Body of pancreas (tissue), 4 donors: ENCODE measurements around the gene VMAC. TPM values are rescaled to one million over a fixed set of nuclear protein-coding genes. Genes with fewer than 3 reads are reported as not detected.
"Not testable (repeated sequence)": the region's sequence is repeated elsewhere in the genome, so short reads cannot be mapped to it uniquely, and the experiment has no call there.

Source experiments
- ATAC-seq: fragments of 150-250 bp; one replicate; pipeline ENCODE4 v1.9.1; 2016
- DNase-seq, 4 donors: peaks; one replicate each; pipeline ENCODE4 v3.0.0-alpha.2; 2019
- H3K27ac ChIP-seq, 4 donors: fragments of 200-600 bp; sonication (generic); 1 replicate in 3 of 4; 2 replicates in 1 of 4; pipeline versions ENCODE4 v1.5.1 to v1.6.1; 2016 to 2019; ENCODE audit warnings: mild to moderate bottlenecking in 1 of 4, mixed read lengths in 1 of 4, moderate library complexity in 1 of 4
- H3K27me3 ChIP-seq, 2 donors: fragments of 200-600 bp; sonication (generic); one replicate each; pipeline ENCODE4 v1.6.0; 2016; ENCODE audit warnings: mild to moderate bottlenecking in 1 of 2
- H3K36me3 ChIP-seq, 2 donors: fragments of 200-600 bp; sonication (generic); replicated peaks in 1 of 2; 2 replicates each; pipeline ENCODE4 v1.5.1; 2016; ENCODE audit warnings: low read depth in 2 of 2; ENCODE audit not compliant: insufficient read depth in 1 of 2
- H3K4me1 ChIP-seq: fragments of 200-600 bp; sonication (generic); one replicate; pipeline ENCODE4 v1.6.0; 2016
- H3K4me3 ChIP-seq, 2 donors: fragments of 200-600 bp; sonication (generic); 1 replicate in 1 of 2; 2 replicates in 1 of 2; pipeline ENCODE4 v1.5.1; 2016 to 2019
- H3K9me3 ChIP-seq, 3 donors: fragments of 200-600 bp; sonication (generic); 1 replicate in 2 of 3; 2 replicates in 1 of 3; pipeline ENCODE4 v1.5.1; 2016
- CTCF ChIP-seq, 7 experiments: fragments of 450-650 bp in 4 of 7; fragments of 200-600 bp in 3 of 7; sonication (generic) in 3 of 7; IDR thresholded peaks; one replicate each; pipeline ENCODE4 v1.5.1; 2016 to 2019; ENCODE audit warnings: antibody characterized with exemption in 7 of 7
- POLR2A ChIP-seq, 3 donors: fragments of 450-650 bp; IDR thresholded peaks; one replicate each; pipeline ENCODE4 v1.6.1; 2016; ENCODE audit warnings: antibody characterized with exemption in 3 of 3, mild to moderate bottlenecking in 2 of 3
- WGBS, 2 donors: methylation state at CpG; one replicate each; pipeline ENCODE4 v1.1.5; 2017; 5-methylcytosine and 5-hydroxymethylcytosine counted together
- intact Hi-C: fragments of 100-400 bp; cut with DNase I; formaldehyde crosslinking; loops from one replicate; pipeline ENCODE4 v1.15.1; 2023
- total RNA-seq, 2 donors: library from RNA; depleted of rRNA; stranded (reverse); fragments of >200 nt; gene quantifications; one replicate each; pipeline ENCODE4 v1.1.0, GENCODE V29; 2016

VMAC gene
- total RNA-seq, 2 donors from 2014 or later: 12.5 to 15.3 TPM

GRCh38 chr19:5870986-5871394, 33.7 kb upstream of the VMAC start:
- ATAC-seq (no peak), DNase-seq (no peak)
- H3K36me3 ChIP-seq: no peaks in the 10 kb centered on the region
- no peak overlapping the region for H3K27ac ChIP-seq
- H3K4me3 ChIP-seq: no peak overlapping the region
- no peaks in the 10 kb centered on the region for H3K4me1 ChIP-seq
- TF ChIP-seq CTCF (IDR thresholded peaks at IDR 0.05) (no peak), POLR2A (IDR thresholded peaks at IDR 0.05) (no peak)
- intact Hi-C loops: no loop called here
- no peaks in the 10 kb centered on the region for H3K9me3 ChIP-seq
- no peaks in the 10 kb centered on the region for H3K27me3 ChIP-seq
- WGBS, 2 donors: 78 to 81% methylated on average over 12 of the region's 12 CpGs

- intact Hi-C loops: no loop called here
- TF ChIP-seq CTCF (IDR thresholded peaks at IDR 0.05) (no peak), POLR2A (IDR thresholded peaks at IDR 0.05) (no peak)
- no peaks in the 10 kb centered on the region for H3K36me3 ChIP-seq
- DNase-seq: no peak
- peaks cover 9% of the 10 kb centered on the region for H3K4me1 ChIP-seq
- H3K9me3 ChIP-seq: no peaks in the 10 kb centered on the region
- no peak overlapping the region for H3K27ac ChIP-seq
- 82 to 87% methylated on average over 3 to 12 of the region's 12 CpGs for WGBS, 2 donors
- no peaks in the 10 kb centered on the region for H3K27me3 ChIP-seq
- H3K4me3 ChIP-seq: no peak overlapping the region
- ATAC-seq: no peak
Measured at GRCh38 chr19:5873617-5874199, 31.0 kb upstream of the VMAC start.

GRCh38 chr19:5874496-5874895, 30.2 kb upstream of the VMAC start:
- 73 to 83% methylated on average over 6 to 7 of the region's 7 CpGs for WGBS, 2 donors
- not testable (repeated sequence) for H3K9me3 ChIP-seq, H3K27ac ChIP-seq

GRCh38 chr19:5877427-5877826, 27.2 kb upstream of the VMAC start:
- intact Hi-C loops: no loop called here
- Histone ChIP-seq H3K27ac (peak overlapping the region in 2 of 4 donors; percentile 0 to 39), H3K36me3 (no peaks in the 10 kb centered on the region), H3K4me1 (peaks cover 9% of the 10 kb centered on the region), H3K4me3 (no peak overlapping the region), H3K9me3 (no peaks in the 10 kb centered on the region), H3K27me3 (no peaks in the 10 kb centered on the region)
- no peak for DNase-seq
- WGBS, 2 donors: 60 to 61% methylated on average over 1 to 8 of the region's 8 CpGs
- no peak for TF ChIP-seq POLR2A (IDR thresholded peaks at IDR 0.05)
- TF ChIP-seq CTCF (IDR thresholded peaks at IDR 0.05): no peak
- no peak for ATAC-seq

More at GRCh38 chr19:5874496-5874895, 30.2 kb upstream of the VMAC start:
- intact Hi-C loops, H3K4me1 ChIP-seq, DNase-seq, H3K4me3 ChIP-seq, ATAC-seq, H3K27me3 ChIP-seq, H3K36me3 ChIP-seq: not testable (repeated sequence)

- DNase-seq (no peak), ATAC-seq (no peak)
- peaks cover 9% of the 10 kb centered on the region for H3K4me1 ChIP-seq
- no peak overlapping the region for H3K4me3 ChIP-seq
- H3K27ac ChIP-seq: peak overlapping the region in 2 of 4 donors; percentile 0 to 39
- no peaks in the 10 kb centered on the region for H3K9me3 ChIP-seq
- intact Hi-C loops: no loop called here
- TF ChIP-seq CTCF (IDR thresholded peaks at IDR 0.05) (no peak), POLR2A (IDR thresholded peaks at IDR 0.05) (no peak)
- no peaks in the 10 kb centered on the region for H3K36me3 ChIP-seq
- no peaks in the 10 kb centered on the region for H3K27me3 ChIP-seq
- WGBS, 2 donors: 51 to 52% methylated on average over 6 to 9 of the region's 9 CpGs
Measured at GRCh38 chr19:5877882-5878281, 26.8 kb upstream of the VMAC start.
